ENCODE data around the gene MRPS27. TPM values are rescaled to one million over a fixed set of nuclear protein-coding genes. Genes with fewer than 3 reads are reported as not detected.

Gene MRPS27
- total and polyA plus RNA-seq, 9 donors = 33.4 to 108 (median 57.9) TPM

- no peak overlapping the region for H3K4me3 ChIP-seq
- 94 to 95% (median 94%) methylated on average over 4 of the region's 4 CpGs for whole genome bisulfite sequencing, 3 donors
- TF ChIP-seq CTCF (IDR thresholded peaks at IDR 0.05) (no peak), POLR2A (IDR thresholded peaks at IDR 0.05) (no peak), EP300 (IDR thresholded peaks at IDR 0.05) (no peak)
- H3K9me3 ChIP-seq = no peaks in the 10 kb centered on the region
- no peaks in the 10 kb centered on the region for H3K36me3 ChIP-seq
- H3K4me1 ChIP-seq (ENCODE audit: insufficient read depth) = no peaks in the 10 kb centered on the region
- no peaks in the 10 kb centered on the region for H3K27me3 ChIP-seq
- no peak overlapping the region for H3K27ac ChIP-seq
- DNase-seq = no peak
- intact Hi-C loops (cut with DNase I) = no loop called here
Measured at GRCh38 chr5:72338689-72339209, 18.7 kb upstream of the MRPS27 start.

GRCh38 chr5:72337159-72337558, 17.1 kb upstream of the MRPS27 start:
- Histone ChIP-seq H3K9me3 (no peaks in the 10 kb centered on the region), H3K4me1 (ENCODE audit: insufficient read depth) (no peaks in the 10 kb centered on the region), H3K27me3 (no peaks in the 10 kb centered on the region), H3K27ac (no peak overlapping the region), H3K4me3 (no peak overlapping the region), H3K36me3 (no peaks in the 10 kb centered on the region)
- no peak for DNase-seq
- no peak for TF ChIP-seq POLR2A (IDR thresholded peaks at IDR 0.05)
- TF ChIP-seq CTCF (IDR thresholded peaks at IDR 0.05) = no peak
- no peak for TF ChIP-seq EP300 (IDR thresholded peaks at IDR 0.05)
- intact Hi-C loops (cut with DNase I) = no loop called here
- WGBS, 3 donors = 86 to 97% (median 90%) methylated on average over 1 of the region's 1 CpG

- Histone ChIP-seq H3K4me3 (no peak overlapping the region), H3K4me1 (ENCODE audit: insufficient read depth) (no peaks in the 10 kb centered on the region), H3K36me3 (no peaks in the 10 kb centered on the region), H3K27me3 (no peaks in the 10 kb centered on the region), H3K9me3 (no peaks in the 10 kb centered on the region), H3K27ac (no peak overlapping the region)
- TF ChIP-seq EP300 (IDR thresholded peaks at IDR 0.05) (no peak), POLR2A (IDR thresholded peaks at IDR 0.05) (no peak), CTCF (IDR thresholded peaks at IDR 0.05) (no peak)
- 83 to 87% (median 87%) methylated on average over 1 of the region's 1 CpG for WGBS, 3 donors
- intact Hi-C loops (cut with DNase I) = no loop called here
- DNase-seq = no peak
Measured at GRCh38 chr5:72330712-72331111, 10.7 kb upstream of the MRPS27 start.

- no peak overlapping the region for H3K4me3 ChIP-seq
- TF ChIP-seq EP300 (IDR thresholded peaks at IDR 0.05) (no peak), CTCF (IDR thresholded peaks at IDR 0.05) (no peak), POLR2A (IDR thresholded peaks at IDR 0.05) (no peak)
- no peaks in the 10 kb centered on the region for H3K9me3 ChIP-seq
- H3K36me3 ChIP-seq = no peaks in the 10 kb centered on the region
- intact Hi-C loops (cut with DNase I) = no loop called here
- H3K27me3 ChIP-seq = no peaks in the 10 kb centered on the region
- no peak for DNase-seq
- H3K27ac ChIP-seq = no peak overlapping the region
- no peaks in the 10 kb centered on the region for H3K4me1 ChIP-seq (ENCODE audit: insufficient read depth)
Measured at GRCh38 chr5:72328172-72328571, 8.1 kb upstream of the MRPS27 start.

GRCh38 chr5:72326306-72326649, 6.2 kb upstream of the MRPS27 start:
- intact Hi-C loops (cut with DNase I) = no loop called here
- H3K36me3 ChIP-seq = no peaks in the 10 kb centered on the region
- 80 to 91% (median 84%) methylated on average over 2 of the region's 2 CpGs for WGBS, 3 donors
- no peak overlapping the region for H3K27ac ChIP-seq
- DNase-seq = no peak
- H3K9me3 ChIP-seq = no peaks in the 10 kb centered on the region
- TF ChIP-seq EP300 (IDR thresholded peaks at IDR 0.05) (no peak), CTCF (IDR thresholded peaks at IDR 0.05) (no peak), POLR2A (IDR thresholded peaks at IDR 0.05) (no peak)
- H3K4me1 ChIP-seq (ENCODE audit: insufficient read depth) = no peaks in the 10 kb centered on the region
- no peaks in the 10 kb centered on the region for H3K27me3 ChIP-seq
- no peak overlapping the region for H3K4me3 ChIP-seq
